Mesenchymal stem cell (in vitro differentiated cells and primary cell): ENCODE data around the gene SNAP25.

Experiments
- DNase-seq: peaks from one replicate; pipeline ENCODE4 v3.0.0-alpha.2; 2013
- H2AFZ ChIP-seq: one replicate; pipeline ENCODE4 v1.6.1; 2013; ENCODE audit warnings: low read depth, mild to moderate bottlenecking, control low read depth, inconsistent platforms, low read length, moderate library complexity
- H2AK5ac ChIP-seq: 2 replicates; pipeline ENCODE4 v1.6.1; 2013; ENCODE audit warnings: low read length, moderate library complexity, mild to moderate bottlenecking, inconsistent platforms; ENCODE audit not compliant: severe bottlenecking
- H2BK120ac ChIP-seq: one replicate; pipeline ENCODE4 v1.6.1; 2013; ENCODE audit warnings: low read depth, mild to moderate bottlenecking, inconsistent platforms, low read length, moderate library complexity
- H2BK12ac ChIP-seq, 2 experiments: one replicate each; pipeline ENCODE4 v1.6.1; 2013; ENCODE audit warnings: inconsistent platforms in 2 of 2, low read length in 2 of 2, mild to moderate bottlenecking in 2 of 2, moderate library complexity in 2 of 2, control low read depth in 1 of 2
- H2BK15ac ChIP-seq: one replicate; pipeline ENCODE4 v1.6.1; 2013; ENCODE audit warnings: mild to moderate bottlenecking, low read depth, inconsistent platforms; ENCODE audit not compliant: poor library complexity, severe bottlenecking
- H2BK5ac ChIP-seq: 2 replicates; pipeline ENCODE4 v1.6.1; 2013; ENCODE audit warnings: low read depth, mild to moderate bottlenecking, low read length, control low read depth, inconsistent platforms; ENCODE audit not compliant: poor library complexity, severe bottlenecking
- H3K14ac ChIP-seq, 2 experiments: one replicate each; pipeline ENCODE4 v1.6.1; 2013; ENCODE audit warnings: inconsistent platforms in 2 of 2, low read length in 2 of 2, control low read depth in 1 of 2, mild to moderate bottlenecking in 1 of 2, moderate library complexity in 1 of 2
- H3K18ac ChIP-seq, 2 experiments: one replicate each; pipeline ENCODE4 v1.6.1; 2013; ENCODE audit warnings: inconsistent platforms in 2 of 2, low read length in 2 of 2, control low read depth in 1 of 2, low read depth in 1 of 2, mild to moderate bottlenecking in 1 of 2
- H3K23ac ChIP-seq, 2 experiments: one replicate each; pipeline ENCODE4 v1.6.1; 2013; ENCODE audit warnings: inconsistent platforms in 2 of 2, low read length in 2 of 2, mild to moderate bottlenecking in 2 of 2, moderate library complexity in 2 of 2, control low read depth in 1 of 2
- H3K27ac ChIP-seq: 2 replicates; pipeline ENCODE4 v1.5.1; 2013; ENCODE audit warnings: mild to moderate bottlenecking, moderate library complexity, low read length, control low read depth, inconsistent platforms; ENCODE audit not compliant: poor library complexity, severe bottlenecking
- H3K27me3 ChIP-seq, 2 experiments: 2 replicates each; pipeline versions ENCODE4 v1.6.1 to v1.7.0; 2013; ENCODE audit warnings: low read length in 2 of 2, mild to moderate bottlenecking in 2 of 2, moderate library complexity in 2 of 2, control low read depth in 1 of 2, inconsistent platforms in 1 of 2; ENCODE audit not compliant: control insufficient read depth in 1 of 2, insufficient read depth in 1 of 2
- H3K36me3 ChIP-seq, 2 experiments: 2 replicates each; pipeline versions ENCODE4 v1.6.1 to v1.7.0; 2013; ENCODE audit warnings: low read length in 2 of 2, control low read depth in 1 of 2, inconsistent platforms in 1 of 2, low read depth in 1 of 2, mild to moderate bottlenecking in 1 of 2; ENCODE audit not compliant: insufficient read depth in 2 of 2, control insufficient read depth in 1 of 2
- H3K4ac ChIP-seq, 2 experiments: one replicate each; pipeline ENCODE4 v1.6.1; 2013; ENCODE audit warnings: inconsistent platforms in 2 of 2, low read length in 2 of 2, mild to moderate bottlenecking in 2 of 2, moderate library complexity in 2 of 2, control low read depth in 1 of 2, low read depth in 1 of 2
- H3K4me1 ChIP-seq: 2 replicates; pipeline ENCODE4 v1.6.1; 2013; ENCODE audit warnings: low read depth, low read length, control low read depth; ENCODE audit not compliant: control insufficient read depth, insufficient read depth
- H3K4me2 ChIP-seq: 2 replicates; pipeline ENCODE4 v1.6.1; 2013; ENCODE audit warnings: low read length, mild to moderate bottlenecking, inconsistent platforms; ENCODE audit not compliant: poor library complexity, severe bottlenecking
- H3K4me3 ChIP-seq, 2 experiments: 2 replicates each; pipeline versions ENCODE4 v1.5.1 to v1.7.0; 2013; ENCODE audit warnings: low read length in 2 of 2, mild to moderate bottlenecking in 2 of 2, control low read depth in 1 of 2, low read depth in 1 of 2; ENCODE audit not compliant: insufficient read depth in 1 of 2
- H3K79me1 ChIP-seq: replicated peaks from 2 replicates; pipeline ENCODE4 v1.6.1; 2013; ENCODE audit warnings: mild to moderate bottlenecking, control low read depth, low read length, inconsistent platforms; ENCODE audit not compliant: poor library complexity, severe bottlenecking
- H3K9ac ChIP-seq: 2 replicates; pipeline ENCODE4 v1.7.0; 2013; ENCODE audit warnings: mild to moderate bottlenecking, low read length, moderate library complexity
- H3K9me3 ChIP-seq: 2 replicates; pipeline ENCODE4 v1.7.0; 2013; ENCODE audit warnings: mild to moderate bottlenecking, low read length; ENCODE audit not compliant: control insufficient read depth
- H4K8ac ChIP-seq: one replicate; pipeline ENCODE4 v1.6.1; 2013; ENCODE audit warnings: inconsistent platforms, mild to moderate bottlenecking, low read length, moderate library complexity
- H4K91ac ChIP-seq: one replicate; pipeline ENCODE4 v1.6.1; 2013; ENCODE audit warnings: mild to moderate bottlenecking, low read length, inconsistent platforms
- WGBS: methylation state at CpG from one replicate; pipeline ENCODE4 v1.1.7; 2013; ENCODE audit warnings: mixed read lengths; 5-methylcytosine and 5-hydroxymethylcytosine counted together

SNAP25 gene

GRCh38 chr20:10261702-10262101 is 43.1 kb downstream of the SNAP25 start:
- H2BK12ac ChIP-seq: no peak overlapping the region
- no peak overlapping the region for H3K14ac ChIP-seq
- H3K9ac ChIP-seq: no peak overlapping the region
- H2AK5ac ChIP-seq: no peak overlapping the region
- H3K79me1 ChIP-seq: no peaks in the 10 kb centered on the region
- WGBS: 98% methylated on average over 2 of the region's 2 CpGs
- H4K91ac ChIP-seq: no peak overlapping the region
- no peak overlapping the region for H3K4me2 ChIP-seq
- H3K4ac ChIP-seq: no peak overlapping the region
- no peaks in the 10 kb centered on the region for H3K36me3 ChIP-seq
- no peak overlapping the region for H2BK5ac ChIP-seq
- H3K4me1 ChIP-seq: no peaks in the 10 kb centered on the region
- no peak overlapping the region for H4K8ac ChIP-seq
- H3K9me3 ChIP-seq: no peaks in the 10 kb centered on the region
- DNase-seq: no peak
- no peaks in the 10 kb centered on the region for H3K27me3 ChIP-seq
- H2BK15ac ChIP-seq: no peak overlapping the region
- H2BK120ac ChIP-seq: no peak overlapping the region
- H3K18ac ChIP-seq: no peak overlapping the region
- no peak overlapping the region for H3K27ac ChIP-seq
- no peak overlapping the region for H3K23ac ChIP-seq
- H3K4me3 ChIP-seq: no peak overlapping the region
- no peak overlapping the region for H2AFZ ChIP-seq

DNA sequence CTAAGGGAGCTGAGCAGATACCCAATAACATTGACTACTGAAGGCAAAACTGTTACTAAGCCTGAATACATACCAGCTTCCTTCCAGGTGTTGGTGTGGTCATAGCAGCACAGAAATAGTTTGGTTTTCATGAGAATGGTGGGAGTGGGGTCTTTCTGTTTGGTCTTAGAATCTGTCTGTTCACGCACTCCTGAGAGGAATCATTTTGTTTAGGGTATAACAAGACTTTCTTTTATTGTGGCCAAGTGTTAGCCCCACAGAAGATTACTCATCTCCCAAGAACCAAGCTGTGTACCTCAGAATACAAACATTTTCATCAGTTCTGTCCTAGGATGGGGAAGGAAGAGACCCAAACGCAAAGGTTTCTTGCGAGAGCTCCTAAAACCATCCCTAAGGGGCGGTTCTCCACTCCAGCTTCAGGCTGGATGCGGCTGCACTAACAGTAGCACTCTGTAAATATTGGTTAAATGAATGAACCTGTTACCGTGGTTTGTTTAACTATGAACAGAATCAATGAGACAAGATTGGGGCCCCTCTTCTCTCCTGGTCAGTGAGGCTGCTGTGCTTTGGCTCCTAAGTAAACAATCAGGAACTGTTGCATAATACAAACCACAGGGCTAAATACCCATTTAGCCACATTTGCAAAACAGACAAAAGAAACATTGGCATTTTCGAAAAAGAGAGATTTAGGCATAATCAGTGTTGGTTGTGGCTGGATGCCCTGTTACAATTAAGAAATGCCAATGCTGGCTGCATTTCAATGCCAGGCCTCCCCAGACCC is 44.9 kb downstream of the SNAP25 start:
- no peak overlapping the region for H3K18ac ChIP-seq
- no peak overlapping the region for H2AK5ac ChIP-seq
- H3K4ac ChIP-seq: no peak overlapping the region
- no peak overlapping the region for H2BK12ac ChIP-seq
- peak; percentile 57 for DNase-seq
- 68% methylated on average over 6 of the region's 7 CpGs for WGBS
- no peak overlapping the region for H3K9ac ChIP-seq
- no peak overlapping the region for H2BK15ac ChIP-seq
- H4K91ac ChIP-seq: no peak overlapping the region
- H3K36me3 ChIP-seq: no peaks in the 10 kb centered on the region
- no peaks in the 10 kb centered on the region for H3K79me1 ChIP-seq
- H4K8ac ChIP-seq: no peak overlapping the region
- H3K4me2 ChIP-seq: no peak overlapping the region
- no peak overlapping the region for H2BK120ac ChIP-seq
- H3K14ac ChIP-seq: no peak overlapping the region
- H3K23ac ChIP-seq: no peak overlapping the region
- H3K4me1 ChIP-seq: no peaks in the 10 kb centered on the region
- H2BK5ac ChIP-seq: no peak overlapping the region
- no peak overlapping the region for H2AFZ ChIP-seq
- H3K9me3 ChIP-seq: no peaks in the 10 kb centered on the region
- no peak overlapping the region for H3K4me3 ChIP-seq
- H3K27ac ChIP-seq: no peak overlapping the region
- no peaks in the 10 kb centered on the region for H3K27me3 ChIP-seq

GRCh38 chr20:10264166-10264558 is 45.5 kb downstream of the SNAP25 start:
- peak; percentile 27 for DNase-seq
- Histone ChIP-seq H3K4me2 (no peak overlapping the region), H2BK5ac (no peak overlapping the region), H3K9ac (no peak overlapping the region), H3K18ac (no peak overlapping the region), H3K9me3 (no peaks in the 10 kb centered on the region), H3K4me1 (no peaks in the 10 kb centered on the region), H4K8ac (no peak overlapping the region), H3K27me3 (no peaks in the 10 kb centered on the region), H2BK120ac (no peak overlapping the region), H3K36me3 (no peaks in the 10 kb centered on the region), H3K14ac (no peak overlapping the region), H2BK12ac (no peak overlapping the region), H2BK15ac (no peak overlapping the region), H3K23ac (no peak overlapping the region), H3K79me1 (no peaks in the 10 kb centered on the region), H3K4me3 (no peak overlapping the region), H3K4ac (no peak overlapping the region), H4K91ac (no peak overlapping the region), H2AFZ (no peak overlapping the region), H3K27ac (no peak overlapping the region), H2AK5ac (no peak overlapping the region)
- WGBS: 92% methylated on average over 2 of the region's 2 CpGs

DNA sequence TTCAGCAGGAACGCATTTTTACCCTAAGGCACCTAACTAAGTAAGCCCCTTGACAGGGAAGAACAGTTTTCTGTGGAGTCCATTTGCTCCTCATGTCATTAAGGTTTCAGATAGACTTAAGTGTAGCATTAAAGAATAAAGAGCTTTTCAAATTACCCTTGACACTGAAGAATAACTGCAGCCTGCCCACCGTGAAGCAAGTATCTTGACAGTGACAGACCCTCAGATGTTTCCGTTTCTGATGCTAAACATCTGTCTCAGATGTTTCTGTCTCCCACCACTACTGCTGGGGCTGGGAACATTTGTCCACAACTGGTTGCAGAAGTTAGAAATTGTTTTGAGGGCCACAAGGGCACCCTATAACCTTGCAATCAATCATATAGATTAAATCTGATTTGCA is 50.0 kb downstream of the SNAP25 start:
- H3K23ac ChIP-seq: no peak overlapping the region
- no peaks in the 10 kb centered on the region for H3K79me1 ChIP-seq
- no peak overlapping the region for H2BK15ac ChIP-seq
- no peak overlapping the region for H2BK12ac ChIP-seq
- H3K14ac ChIP-seq: no peak overlapping the region
- peaks cover 0 to 12% of the 10 kb centered on the region in 2 experiments for H3K27me3 ChIP-seq
- no peak overlapping the region for H4K8ac ChIP-seq
- DNase-seq: no peak
- no peak overlapping the region for H2BK5ac ChIP-seq
- no peak overlapping the region for H2BK120ac ChIP-seq
- WGBS: 85% methylated on average over 3 of the region's 3 CpGs
- H3K4me3 ChIP-seq: no peak overlapping the region
- H2AFZ ChIP-seq: no peak overlapping the region
- no peaks in the 10 kb centered on the region for H3K36me3 ChIP-seq
- H3K18ac ChIP-seq: no peak overlapping the region
- no peak overlapping the region for H3K4me2 ChIP-seq
- H3K4me1 ChIP-seq: no peaks in the 10 kb centered on the region
- no peaks in the 10 kb centered on the region for H3K9me3 ChIP-seq
- H3K4ac ChIP-seq: no peak overlapping the region
- no peak overlapping the region for H3K27ac ChIP-seq
- H2AK5ac ChIP-seq: no peak overlapping the region
- H4K91ac ChIP-seq: no peak overlapping the region
- no peak overlapping the region for H3K9ac ChIP-seq
